ENCODE results near the gene RPS18.
A peak's percentile ranks its signal among the peaks of the same experiment; 100 is the strongest.
"Not testable (repeated sequence)": the region's sequence is repeated elsewhere in the genome, so short reads cannot be mapped to it uniquely, and the experiment has no call there.

RPS18 gene

GRCh38 chr6:33262490-33262889 lies 9.4 kb upstream of the RPS18 start:
- intact Hi-C loops (cut with DNase I); DNase-seq: not testable (repeated sequence)

- intact Hi-C loops (cut with DNase I): no loop called here
- DNase-seq: no peak
Observed at GRCh38 chr6:33264015-33264414, 7.9 kb upstream of the RPS18 start.

DNA sequence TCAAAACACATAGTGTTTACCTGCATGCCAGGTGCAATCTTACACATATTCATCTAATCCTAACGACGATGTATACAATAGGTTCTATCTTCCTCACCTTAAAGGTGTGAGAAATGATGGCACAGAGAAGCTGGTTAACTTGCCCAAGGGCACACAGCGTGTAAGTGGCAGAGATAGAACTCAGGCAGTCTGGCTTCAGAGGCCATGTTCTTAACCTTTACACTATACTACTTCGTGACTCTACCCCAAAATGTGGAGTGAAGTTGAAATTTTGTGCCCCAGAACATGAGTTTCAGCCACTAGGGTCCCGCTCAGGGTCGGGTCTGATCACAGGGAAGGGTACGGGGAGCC lies 783 bp upstream of the RPS18 start:
- intact Hi-C loops (cut with DNase I): no loop called here
- no peak for DNase-seq

- intact Hi-C loops (cut with DNase I): no loop called here
- no peak for DNase-seq
Observed at GRCh38 chr6:33272275-33273128, 627 bp downstream of the RPS18 start.

- no peak for DNase-seq
- intact Hi-C loops (cut with DNase I): no loop called here
Observed at GRCh38 chr6:33273129-33273923, 1.5 kb downstream of the RPS18 start.

DNA sequence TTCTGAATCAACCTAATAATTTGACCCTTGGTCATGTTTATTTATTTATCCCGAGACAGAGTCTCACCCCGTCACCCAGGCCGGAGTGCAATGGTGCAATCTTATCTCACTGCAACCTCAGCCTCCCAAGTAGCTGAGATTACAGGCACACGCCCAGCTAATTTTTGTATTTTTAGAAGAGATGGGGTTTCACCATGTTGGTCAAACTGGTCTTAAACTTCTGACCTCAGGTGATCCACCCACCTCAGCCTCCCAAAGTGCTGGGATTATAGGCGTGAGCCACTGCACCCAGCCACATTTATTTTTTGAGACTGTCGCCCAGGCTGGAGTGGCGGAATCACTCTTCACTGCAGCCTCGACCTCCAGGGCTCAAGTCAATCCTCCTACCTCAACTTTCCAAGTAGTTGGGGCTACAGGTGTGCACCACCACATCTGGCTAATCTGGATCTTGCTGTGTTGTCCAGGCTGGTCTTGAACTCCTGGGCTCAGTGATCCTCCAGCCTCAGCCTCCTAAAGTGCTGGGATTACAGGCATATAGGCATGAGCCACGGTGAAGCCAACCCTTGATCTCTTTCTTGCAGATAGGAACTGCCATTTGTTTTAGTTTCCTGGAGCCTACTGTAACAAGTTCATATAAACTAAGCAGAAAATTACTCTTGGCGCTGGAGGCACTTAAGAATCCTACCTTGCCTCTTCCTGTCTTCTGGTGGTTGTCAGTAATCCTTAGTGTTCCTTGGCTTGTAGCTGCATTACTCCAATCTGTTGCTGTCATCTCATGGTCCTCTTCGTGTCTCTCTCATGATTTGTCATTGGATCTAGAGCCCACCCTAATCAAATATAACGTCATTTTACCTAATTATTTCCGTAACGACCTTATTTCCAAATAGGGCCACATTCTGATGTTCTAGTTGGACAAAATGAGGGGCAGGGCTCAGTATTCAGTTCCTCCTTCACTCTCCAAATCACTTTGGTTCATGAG lies 2.3 kb downstream of the RPS18 start:
- DNase-seq: no peak
- intact Hi-C loops (cut with DNase I): no loop called here

DNA sequence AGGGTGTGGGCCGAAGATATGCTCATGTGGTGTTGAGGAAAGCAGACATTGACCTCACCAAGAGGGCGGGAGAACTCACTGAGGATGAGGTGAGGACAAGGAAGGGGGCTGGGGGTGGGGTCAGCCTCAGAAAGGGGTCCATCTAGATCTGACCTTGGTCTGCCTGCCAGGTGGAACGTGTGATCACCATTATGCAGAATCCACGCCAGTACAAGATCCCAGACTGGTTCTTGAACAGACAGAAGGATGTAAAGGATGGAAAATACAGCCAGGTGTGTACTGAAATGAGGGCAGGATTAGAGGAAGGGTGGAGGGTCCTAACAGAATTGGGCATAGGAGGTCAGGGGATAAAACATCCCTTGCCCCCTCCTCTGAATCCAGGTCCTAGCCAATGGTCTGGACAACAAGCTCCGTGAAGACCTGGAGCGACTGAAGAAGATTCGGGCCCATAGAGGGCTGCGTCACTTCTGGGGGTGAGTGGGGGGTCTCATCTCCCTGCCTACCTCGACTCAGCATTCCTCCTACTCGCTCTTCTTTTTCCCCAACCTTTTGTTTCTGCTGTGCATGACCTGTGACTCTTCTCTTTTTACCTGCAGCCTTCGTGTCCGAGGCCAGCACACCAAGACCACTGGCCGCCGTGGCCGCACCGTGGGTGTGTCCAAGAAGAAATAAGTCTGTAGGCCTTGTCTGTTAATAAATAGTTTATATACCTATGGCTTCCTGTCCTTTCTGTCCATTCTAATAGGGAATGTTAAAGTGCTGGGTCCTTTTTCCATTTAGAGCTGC lies 4.1 kb downstream of the RPS18 start:
- intact Hi-C loops (cut with DNase I); DNase-seq: not testable (repeated sequence)

- intact Hi-C loops (cut with DNase I): no loop called here
- no peak for DNase-seq
Observed at GRCh38 chr6:33276581-33276863, 4.6 kb downstream of the RPS18 start.

DNA sequence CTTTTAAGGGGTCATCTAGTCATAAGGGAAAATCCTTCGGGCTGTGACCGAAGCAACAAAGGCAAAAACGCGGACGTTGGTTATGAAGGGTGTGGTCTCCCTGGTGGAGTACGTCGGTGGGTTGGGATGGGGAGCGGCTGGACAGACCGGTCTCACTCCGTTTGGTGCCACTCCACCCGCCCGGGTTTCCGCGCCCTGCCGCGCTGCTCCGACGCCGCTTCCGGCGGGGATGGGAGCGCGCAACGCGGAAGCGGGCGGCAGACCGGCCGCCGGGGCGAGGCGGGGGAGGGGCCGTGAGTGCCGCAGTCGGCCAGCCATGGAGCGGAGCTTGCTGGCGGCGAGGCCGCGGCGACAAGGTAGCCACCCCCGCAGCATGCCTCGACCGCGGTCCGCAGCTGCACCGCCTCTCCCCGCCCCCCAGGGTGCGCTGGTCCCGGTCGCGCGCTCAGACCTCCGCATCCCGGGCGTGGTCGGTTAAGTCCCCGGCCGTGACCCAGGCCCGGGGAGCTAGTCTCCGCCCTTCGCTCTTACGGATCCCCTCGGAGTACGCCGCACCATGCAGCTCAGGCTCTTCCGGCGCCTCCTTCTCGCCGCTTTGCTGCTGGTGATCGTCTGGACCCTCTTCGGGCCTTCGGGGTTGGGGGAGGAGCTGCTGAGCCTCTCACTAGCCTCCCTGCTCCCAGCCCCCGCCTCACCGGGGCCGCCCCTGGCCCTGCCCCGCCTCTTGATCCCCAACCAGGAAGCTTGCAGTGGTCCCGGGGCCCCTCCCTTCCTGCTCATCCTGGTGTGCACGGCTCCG lies 5.2 kb downstream of the RPS18 start, which contains the start of gene B3GALT4:
Gene B3GALT4 (plus strand): TSS at position 260 of the 799 bp plus-strand sequence. CDS start 297 bp downstream, at position 557.
- intact Hi-C loops (cut with DNase I): no loop called here
- peak in 40 of 42 donors; percentile 27 to 79 (median 63) for DNase-seq

DNA sequence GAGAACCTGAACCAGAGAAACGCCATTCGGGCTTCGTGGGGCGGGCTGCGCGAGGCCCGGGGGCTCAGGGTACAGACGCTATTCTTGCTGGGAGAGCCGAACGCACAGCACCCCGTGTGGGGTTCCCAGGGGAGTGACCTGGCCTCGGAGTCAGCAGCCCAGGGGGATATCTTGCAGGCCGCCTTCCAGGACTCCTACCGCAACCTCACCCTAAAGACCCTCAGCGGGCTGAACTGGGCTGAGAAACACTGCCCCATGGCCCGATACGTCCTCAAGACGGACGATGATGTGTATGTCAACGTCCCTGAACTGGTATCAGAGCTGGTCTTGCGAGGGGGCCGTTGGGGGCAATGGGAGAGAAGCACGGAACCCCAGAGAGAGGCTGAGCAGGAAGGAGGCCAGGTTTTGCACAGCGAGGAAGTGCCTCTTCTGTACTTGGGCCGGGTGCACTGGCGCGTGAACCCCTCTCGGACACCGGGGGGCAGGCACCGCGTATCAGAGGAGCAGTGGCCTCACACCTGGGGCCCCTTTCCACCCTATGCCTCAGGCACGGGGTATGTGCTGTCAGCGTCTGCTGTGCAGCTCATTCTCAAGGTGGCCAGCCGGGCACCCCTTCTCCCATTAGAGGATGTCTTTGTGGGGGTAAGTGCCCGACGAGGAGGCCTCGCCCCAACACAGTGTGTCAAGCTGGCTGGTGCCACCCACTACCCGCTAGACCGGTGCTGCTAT lies 6.0 kb downstream of the RPS18 start:
- intact Hi-C loops (cut with DNase I): no loop called here
- DNase-seq: no peak

GRCh38 chr6:33278392-33278741 lies 6.5 kb downstream of the RPS18 start:
- intact Hi-C loops (cut with DNase I): no loop called here
- peak in 1 of 42 donors; percentile 10 for DNase-seq

GRCh38 chr6:33278810-33279209 lies 6.9 kb downstream of the RPS18 start:
- DNase-seq: no peak
- intact Hi-C loops (cut with DNase I): no loop called here

- no peak for DNase-seq
- intact Hi-C loops (cut with DNase I): no loop called here
Observed at GRCh38 chr6:33279257-33279695, 7.4 kb downstream of the RPS18 start.

GRCh38 chr6:33279971-33280511 lies 8.2 kb downstream of the RPS18 start:
- no peak for DNase-seq
- intact Hi-C loops (cut with DNase I): no loop called here

DNA sequence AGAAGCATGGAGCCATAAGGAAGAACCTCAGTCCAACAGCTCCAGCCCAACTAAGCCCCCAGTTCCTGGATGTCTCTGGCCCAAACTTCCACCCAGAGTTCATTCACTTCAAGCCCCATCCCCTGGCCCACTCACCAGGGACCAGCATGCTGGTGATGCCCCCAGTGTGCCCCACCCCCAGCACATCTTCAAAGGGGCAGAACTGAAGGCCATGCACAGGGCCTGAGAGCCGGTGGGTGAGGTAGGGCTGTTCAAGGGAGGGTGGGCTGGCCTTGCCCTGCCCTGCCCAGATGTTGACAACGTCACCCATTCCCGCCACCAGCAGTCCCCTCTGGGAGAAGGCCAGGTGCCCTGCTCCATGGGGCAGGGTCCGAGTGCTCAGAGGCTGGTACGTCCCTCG lies 8.7 kb downstream of the RPS18 start:
- intact Hi-C loops (cut with DNase I): no loop called here
- DNase-seq: no peak

DNA sequence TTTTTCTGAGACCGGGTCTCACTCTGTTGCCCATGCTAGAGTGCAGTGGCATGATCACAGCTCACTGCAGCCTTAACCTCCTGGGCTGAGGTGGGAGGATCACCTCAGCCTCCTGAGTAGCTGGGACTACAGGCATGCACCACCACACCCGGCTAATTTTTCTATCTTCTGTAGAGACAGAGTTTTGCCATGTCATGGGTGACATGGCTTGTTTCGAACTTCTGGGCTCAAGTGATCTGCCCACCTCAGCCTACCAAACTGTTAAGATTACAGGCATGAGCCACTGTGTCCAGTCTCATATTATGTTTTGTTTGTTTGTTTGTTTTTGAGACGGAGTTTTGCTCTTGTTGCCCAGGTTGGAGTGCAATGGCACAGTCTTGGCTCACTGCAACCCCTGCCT lies 13.3 kb downstream of the RPS18 start:
- intact Hi-C loops (cut with DNase I); DNase-seq: not testable (repeated sequence)
